Erythroblast (primary cell): Measurements from ENCODE around the gene ILF2.

Source experiments
- GATA1 ChIP-seq: IDR thresholded peaks from 2 replicates; pipeline ENCODE4 v1.6.1; 2011; ENCODE audit warnings: low read depth, mild to moderate bottlenecking, control low read depth, low read length, moderate library complexity
- POLR2A ChIP-seq: IDR thresholded peaks from 2 replicates; pipeline ENCODE4 v1.6.1; 2011; ENCODE audit warnings: mild to moderate bottlenecking, low read length

DNA sequence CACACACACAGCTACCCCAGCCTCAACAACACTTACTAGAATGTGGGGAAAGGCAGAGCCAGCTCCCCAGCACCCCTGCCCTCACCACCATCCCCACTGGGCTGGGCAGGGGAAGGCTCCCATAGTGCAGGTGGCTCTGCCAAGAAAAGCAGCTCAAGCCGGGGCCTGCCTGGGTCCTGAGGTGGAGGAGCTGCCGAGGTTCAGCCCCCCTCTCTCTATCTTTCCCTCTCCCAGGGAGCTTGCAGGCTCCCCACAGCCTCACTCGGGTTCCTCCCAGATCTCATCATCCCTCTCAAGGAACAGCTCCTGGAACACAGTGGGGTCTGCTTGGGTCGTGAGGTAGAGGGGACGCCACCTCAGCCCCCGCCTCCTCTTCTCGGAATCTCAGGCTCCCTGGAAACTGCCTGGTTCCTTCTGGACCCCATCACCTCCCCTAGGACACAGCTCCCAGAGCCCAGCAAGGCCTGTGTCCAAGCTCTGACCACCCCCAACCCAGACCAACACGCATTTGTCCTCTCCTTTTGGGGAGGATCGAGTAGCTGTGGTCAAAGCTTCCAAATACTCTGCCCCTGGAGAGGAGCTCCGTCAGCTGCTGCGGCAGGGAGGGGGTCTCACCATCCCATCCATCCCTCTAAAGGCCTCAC is 58.6 kb downstream of the ILF2 start:
- TF ChIP-seq POLR2A (no peak), GATA1 (no peak)
